KMS-11 (cell line): ENCODE data around the gene SLC22A23.

Experiments
- H2AFZ ChIP-seq: fragments of 200-600 bp; sonication (generic); 2 replicates; pipeline ENCODE4 v1.6.1; 2016; ENCODE audit warnings: antibody characterized with exemption, mixed run types, low read depth
- H3K27ac ChIP-seq: fragments of 200-600 bp; sonication (generic); 2 replicates; pipeline ENCODE4 v1.6.1; 2016; ENCODE audit warnings: mild to moderate bottlenecking, mixed run types
- H3K27me3 ChIP-seq: fragments of 200-600 bp; sonication (generic); 2 replicates; pipeline ENCODE4 v1.6.1; 2017; ENCODE audit warnings: mild to moderate bottlenecking, low read depth, mixed run types, moderate library complexity; ENCODE audit not compliant: insufficient read depth
- H3K36me3 ChIP-seq: fragments of 200-600 bp; sonication (generic); 2 replicates; pipeline ENCODE4 v1.6.1; 2017; ENCODE audit warnings: mild to moderate bottlenecking, mixed run types; ENCODE audit not compliant: insufficient read depth
- H3K4me1 ChIP-seq: fragments of 200-600 bp; sonication (generic); 2 replicates; pipeline ENCODE4 v1.6.1; 2016; ENCODE audit warnings: mild to moderate bottlenecking, low read depth, mixed run types; ENCODE audit not compliant: poor library complexity, severe bottlenecking
- H3K4me2 ChIP-seq: fragments of 200-600 bp; sonication (generic); 2 replicates; pipeline ENCODE4 v1.7.0; 2016; ENCODE audit warnings: mild to moderate bottlenecking, mixed run types
- H3K4me3 ChIP-seq: fragments of 200-600 bp; sonication (generic); IDR thresholded peaks from 2 replicates; pipeline ENCODE4 v1.6.1; 2017; ENCODE audit warnings: low read depth, low read length, mixed read lengths; ENCODE audit not compliant: insufficient read depth
- H3K79me2 ChIP-seq: fragments of 200-600 bp; sonication (generic); 2 replicates; pipeline ENCODE4 v1.6.1; 2016; ENCODE audit warnings: low read depth, mixed run types; ENCODE audit not compliant: insufficient read depth
- H3K9ac ChIP-seq: fragments of 200-600 bp; sonication (generic); 2 replicates; pipeline ENCODE4 v1.6.1; 2016; ENCODE audit warnings: mild to moderate bottlenecking, mixed run types
- H4K20me1 ChIP-seq: fragments of 200-600 bp; sonication (generic); 2 replicates; pipeline ENCODE4 v1.6.1; 2016; ENCODE audit warnings: mild to moderate bottlenecking, mixed run types; ENCODE audit not compliant: insufficient read depth
- TF ChIP-seq, protein P1 (sequence below): fragments of 200-600 bp; sonication (generic); conservative IDR thresholded peaks from 2 replicates; pipeline ENCODE4 v1.6.1; 2017; ENCODE audit warnings: low read depth, mild to moderate bottlenecking, antibody characterized with exemption, low read length, moderate library complexity, mixed read lengths

SLC22A23 gene

DNA sequence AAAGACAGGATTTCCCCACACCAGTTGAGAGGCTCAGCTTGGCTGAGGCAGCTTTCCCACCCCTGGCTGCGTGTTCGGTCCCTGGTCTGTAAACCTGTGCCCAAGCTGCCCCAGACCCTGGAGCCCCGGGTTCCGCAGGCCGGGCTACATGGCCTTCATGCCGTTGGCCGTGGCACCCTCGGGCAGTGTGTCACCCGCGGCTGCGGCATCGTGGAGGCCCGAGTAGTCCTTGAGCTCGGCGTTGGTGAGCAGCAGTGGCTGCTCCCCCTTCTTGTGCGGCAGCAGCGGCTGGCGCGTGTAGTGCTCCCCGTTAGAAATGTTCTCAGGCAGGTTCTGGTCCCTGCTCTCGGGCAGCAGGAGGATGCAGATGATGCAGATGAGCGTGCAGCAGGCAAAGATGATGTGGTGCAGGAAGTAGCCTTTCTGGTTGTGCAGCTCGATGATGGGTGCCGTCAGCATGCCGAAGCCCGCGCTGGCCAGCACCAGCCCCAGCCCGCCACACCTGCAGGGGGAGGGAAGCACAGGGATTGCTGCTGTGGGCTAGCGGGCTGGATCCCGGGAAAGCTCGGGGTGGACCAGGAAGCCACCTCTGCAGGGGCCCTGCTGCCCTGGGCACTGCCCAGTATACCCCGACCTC, 183.8 kb downstream of the SLC22A23 start:
- no peak overlapping the region for H3K4me3 ChIP-seq
- H2AFZ ChIP-seq, result no peak overlapping the region
- no peaks in the 10 kb centered on the region; the same call in 1 of the 2 replicates for H3K79me2 ChIP-seq
- H4K20me1 ChIP-seq, result no peaks in the 10 kb centered on the region
- no peak overlapping the region for H3K27ac ChIP-seq
- no peaks in the 10 kb centered on the region; the same call in 1 of the 2 replicates for H3K36me3 ChIP-seq
- H3K9ac ChIP-seq, result no peak overlapping the region
- TF ChIP-seq, protein P1, sequence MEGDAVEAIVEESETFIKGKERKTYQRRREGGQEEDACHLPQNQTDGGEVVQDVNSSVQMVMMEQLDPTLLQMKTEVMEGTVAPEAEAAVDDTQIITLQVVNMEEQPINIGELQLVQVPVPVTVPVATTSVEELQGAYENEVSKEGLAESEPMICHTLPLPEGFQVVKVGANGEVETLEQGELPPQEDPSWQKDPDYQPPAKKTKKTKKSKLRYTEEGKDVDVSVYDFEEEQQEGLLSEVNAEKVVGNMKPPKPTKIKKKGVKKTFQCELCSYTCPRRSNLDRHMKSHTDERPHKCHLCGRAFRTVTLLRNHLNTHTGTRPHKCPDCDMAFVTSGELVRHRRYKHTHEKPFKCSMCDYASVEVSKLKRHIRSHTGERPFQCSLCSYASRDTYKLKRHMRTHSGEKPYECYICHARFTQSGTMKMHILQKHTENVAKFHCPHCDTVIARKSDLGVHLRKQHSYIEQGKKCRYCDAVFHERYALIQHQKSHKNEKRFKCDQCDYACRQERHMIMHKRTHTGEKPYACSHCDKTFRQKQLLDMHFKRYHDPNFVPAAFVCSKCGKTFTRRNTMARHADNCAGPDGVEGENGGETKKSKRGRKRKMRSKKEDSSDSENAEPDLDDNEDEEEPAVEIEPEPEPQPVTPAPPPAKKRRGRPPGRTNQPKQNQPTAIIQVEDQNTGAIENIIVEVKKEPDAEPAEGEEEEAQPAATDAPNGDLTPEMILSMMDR, result no peak
- H3K27me3 ChIP-seq, result no peaks in the 10 kb centered on the region
- H3K4me1 ChIP-seq, result no peaks in the 10 kb centered on the region
- no peak overlapping the region for H3K4me2 ChIP-seq

DNA sequence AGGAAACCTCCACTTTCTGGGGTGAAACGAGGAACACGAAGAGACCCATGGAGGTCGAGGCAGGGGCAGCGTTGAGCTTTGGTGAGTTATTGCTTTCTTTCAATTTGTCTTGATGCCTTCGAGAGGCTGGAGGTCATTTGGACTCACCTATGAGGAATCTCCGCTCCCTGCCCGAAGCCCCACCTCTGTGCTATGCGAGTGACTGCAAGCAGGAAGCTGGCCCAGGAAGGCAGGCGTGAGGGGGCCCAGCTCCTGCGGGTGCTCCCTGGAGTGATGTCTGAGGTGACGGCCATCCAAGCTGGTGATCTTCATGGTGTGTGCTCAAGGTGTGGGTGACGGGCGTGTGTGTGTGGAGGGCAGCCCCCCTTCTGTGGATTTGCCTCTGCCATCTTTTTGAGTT, 185.1 kb downstream of the SLC22A23 start:
- TF ChIP-seq, protein P1, result no peak
- H2AFZ ChIP-seq, result no peak overlapping the region
- H3K27me3 ChIP-seq, result no peaks in the 10 kb centered on the region
- H3K9ac ChIP-seq, result no peak overlapping the region
- no peaks in the 10 kb centered on the region; the same call in 1 of the 2 replicates for H3K79me2 ChIP-seq
- no peaks in the 10 kb centered on the region; the same call in 1 of the 2 replicates for H3K36me3 ChIP-seq
- no peak overlapping the region for H3K4me2 ChIP-seq
- H3K4me1 ChIP-seq, result no peaks in the 10 kb centered on the region
- H3K27ac ChIP-seq, result no peak overlapping the region
- no peaks in the 10 kb centered on the region for H4K20me1 ChIP-seq
- H3K4me3 ChIP-seq, result no peak overlapping the region

DNA sequence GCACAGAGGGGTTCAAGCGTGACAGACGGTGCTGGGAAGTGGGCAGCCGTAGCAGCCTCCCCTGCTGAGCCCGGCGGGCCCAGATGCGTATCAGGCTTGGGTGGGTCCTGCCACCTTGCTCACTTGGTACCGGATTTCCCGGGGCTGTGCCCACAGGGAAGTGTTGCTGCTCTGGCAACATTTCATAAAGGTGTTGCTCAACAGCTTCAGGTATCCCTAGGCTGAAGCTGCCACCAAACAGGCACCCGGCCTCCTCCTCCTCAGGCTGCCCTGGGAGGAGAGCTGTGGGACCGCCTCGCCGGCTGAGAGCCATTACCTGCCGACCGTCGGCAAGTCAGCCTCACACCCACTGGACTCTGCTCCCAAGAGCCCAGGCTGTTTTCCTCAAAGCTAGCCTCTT, 186.6 kb downstream of the SLC22A23 start:
- H3K9ac ChIP-seq, result no peak overlapping the region
- no peaks in the 10 kb centered on the region for H3K4me1 ChIP-seq
- H3K27ac ChIP-seq, result no peak overlapping the region
- TF ChIP-seq, protein P1, result no peak
- no peak overlapping the region for H3K4me3 ChIP-seq
- H3K79me2 ChIP-seq, result peaks cover 5% of the 10 kb centered on the region; the same call in 1 of the 2 replicates
- no peak overlapping the region for H3K4me2 ChIP-seq
- H4K20me1 ChIP-seq, result no peaks in the 10 kb centered on the region
- no peaks in the 10 kb centered on the region for H3K27me3 ChIP-seq
- H3K36me3 ChIP-seq, result no peaks in the 10 kb centered on the region; the same call in 1 of the 2 replicates
- no peak overlapping the region for H2AFZ ChIP-seq

DNA sequence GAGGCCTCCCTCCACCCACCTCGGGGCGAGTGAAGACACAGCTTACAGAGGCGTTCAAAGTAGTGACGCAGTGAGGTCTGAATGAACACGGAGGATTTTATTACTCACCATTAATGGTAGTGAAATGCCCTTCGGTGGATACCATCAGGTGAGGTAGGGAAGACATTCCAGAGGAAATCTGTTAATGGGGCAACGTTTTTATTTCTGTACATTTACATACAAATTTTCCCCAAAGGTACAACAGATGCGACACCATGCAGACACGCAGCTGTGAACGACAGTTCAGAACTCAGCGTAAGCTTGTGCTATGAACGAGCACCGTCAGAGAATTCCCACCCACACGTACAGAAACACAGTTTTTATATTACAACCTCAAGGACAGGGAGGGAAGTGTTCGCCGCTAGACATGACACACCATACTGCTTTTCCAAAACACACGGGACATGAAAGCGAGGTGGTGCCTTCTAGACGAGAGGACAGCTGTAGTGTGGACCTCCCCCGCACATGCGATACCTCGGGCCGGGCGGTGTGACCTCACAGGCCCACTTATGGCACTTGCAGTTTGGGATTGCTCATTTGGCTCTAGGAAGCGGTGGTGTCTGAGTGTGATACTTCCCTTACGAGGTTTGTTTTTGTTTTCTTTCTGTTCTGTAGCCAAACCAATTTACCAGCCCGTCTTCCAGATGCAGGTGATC, 187.4 kb downstream of the SLC22A23 start:
- Histone ChIP-seq H3K36me3 (no peaks in the 10 kb centered on the region; the same call in 1 of the 2 replicates), H2AFZ (no peak overlapping the region), H3K79me2 (peaks cover 14% of the 10 kb centered on the region; the same call in 1 of the 2 replicates), H3K4me1 (no peaks in the 10 kb centered on the region), H3K9ac (no peak overlapping the region), H3K27me3 (no peaks in the 10 kb centered on the region), H3K27ac (no peak overlapping the region), H3K4me2 (no peak overlapping the region), H3K4me3 (no peak overlapping the region), H4K20me1 (no peaks in the 10 kb centered on the region)
- TF ChIP-seq, protein P1, result no peak
